Activated T-cell treated with anti-CD3 and anti-CD28 coated beads, Interleukin-2, amount 50 U/mL, for 24 hours (primary cell): ENCODE data around the gene MKNK2.
"Not testable (repeated sequence)": the region's sequence is repeated elsewhere in the genome, so short reads cannot be mapped to it uniquely, and the experiment has no call there.

Experiments used
- DNase-seq: peaks from one replicate; pipeline ENCODE4 v3.0.0-alpha.2; 2020
- H3K27ac Mint-ChIP-seq: 2 replicates; pipeline ENCODE4 v1.8.0; 2020; ENCODE audit warnings: mild to moderate bottlenecking, mixed read lengths
- H3K27me3 Mint-ChIP-seq: 2 replicates; pipeline ENCODE4 v1.8.0; 2020; ENCODE audit warnings: mixed read lengths
- H3K36me3 Mint-ChIP-seq: 2 replicates; pipeline ENCODE4 v1.8.0; 2020; ENCODE audit warnings: low read depth, mixed read lengths
- H3K4me1 Mint-ChIP-seq: 2 replicates; pipeline ENCODE4 v1.8.0; 2020; ENCODE audit warnings: low read depth, mixed read lengths
- H3K4me3 Mint-ChIP-seq: 2 replicates; pipeline ENCODE4 v1.8.0; 2020; ENCODE audit warnings: mild to moderate bottlenecking, moderate library complexity, mixed read lengths
- H3K9me3 Mint-ChIP-seq: 2 replicates; pipeline ENCODE4 v1.8.0; 2020; ENCODE audit warnings: mixed read lengths

Gene MKNK2

GRCh38 chr19:2038284-2039088 lies 12.6 kb downstream of the MKNK2 start:
- peaks cover 44% of the 10 kb centered on the region for H3K36me3 Mint-ChIP-seq
- H3K4me1 Mint-ChIP-seq = peaks cover 29% of the 10 kb centered on the region
- DNase-seq = no peak
- peaks cover 4% of the 10 kb centered on the region for H3K9me3 Mint-ChIP-seq
- H3K4me3 Mint-ChIP-seq = no peak overlapping the region
- no peak overlapping the region for H3K27ac Mint-ChIP-seq
- H3K27me3 Mint-ChIP-seq = no peaks in the 10 kb centered on the region

- peaks cover 27% of the 10 kb centered on the region for H3K4me1 Mint-ChIP-seq
- no peak overlapping the region for H3K27ac Mint-ChIP-seq
- H3K27me3 Mint-ChIP-seq = no peaks in the 10 kb centered on the region
- peaks cover 37% of the 10 kb centered on the region for H3K36me3 Mint-ChIP-seq
- no peak overlapping the region for H3K4me3 Mint-ChIP-seq
- DNase-seq = no peak
- peaks cover 4% of the 10 kb centered on the region for H3K9me3 Mint-ChIP-seq
Measured at GRCh38 chr19:2037651-2038255, 13.3 kb downstream of the MKNK2 start.

GRCh38 chr19:2036424-2036823 lies 14.6 kb downstream of the MKNK2 start:
- Mint-ChIP-seq H3K27ac (no peak overlapping the region), H3K27me3 (no peaks in the 10 kb centered on the region)

GRCh38 chr19:2035590-2035991 lies 15.5 kb downstream of the MKNK2 start:
- no peak for DNase-seq
- Mint-ChIP-seq H3K27me3 (no peaks in the 10 kb centered on the region), H3K4me1 (peaks cover 26% of the 10 kb centered on the region), H3K9me3 (peaks cover 4% of the 10 kb centered on the region), H3K27ac (peak overlapping the region; percentile 35), H3K4me3 (no peak overlapping the region), H3K36me3 (peaks cover 21% of the 10 kb centered on the region)

More at GRCh38 chr19:2036424-2036823, 14.6 kb downstream of the MKNK2 start:
- DNase-seq = no peak
- no peak overlapping the region for H3K4me3 Mint-ChIP-seq
- peaks cover 30% of the 10 kb centered on the region for H3K36me3 Mint-ChIP-seq
- H3K9me3 Mint-ChIP-seq = peaks cover 4% of the 10 kb centered on the region
- H3K4me1 Mint-ChIP-seq = peaks cover 33% of the 10 kb centered on the region

- Mint-ChIP-seq H3K36me3 (peaks cover 17% of the 10 kb centered on the region), H3K27me3 (no peaks in the 10 kb centered on the region), H3K4me3 (no peak overlapping the region), H3K4me1 (peaks cover 24% of the 10 kb centered on the region), H3K27ac (peak overlapping the region; percentile 44), H3K9me3 (peaks cover 4% of the 10 kb centered on the region)
- DNase-seq = peak; percentile 79
Measured at GRCh38 chr19:2034729-2035589, 16.1 kb downstream of the MKNK2 start.

- not testable (repeated sequence) for H3K4me3 Mint-ChIP-seq, DNase-seq, H3K27ac Mint-ChIP-seq, H3K9me3 Mint-ChIP-seq, H3K27me3 Mint-ChIP-seq
- Mint-ChIP-seq H3K36me3 (peaks cover 14% of the 10 kb centered on the region), H3K4me1 (peaks cover 24% of the 10 kb centered on the region)
Measured at GRCh38 chr19:2034253-2034652, 16.8 kb downstream of the MKNK2 start.

- H3K27me3 Mint-ChIP-seq = no peaks in the 10 kb centered on the region
- no peak overlapping the region for H3K4me3 Mint-ChIP-seq
- peaks cover 24% of the 10 kb centered on the region for H3K4me1 Mint-ChIP-seq
- peaks cover 4% of the 10 kb centered on the region for H3K9me3 Mint-ChIP-seq
- DNase-seq = no peak
- H3K27ac Mint-ChIP-seq = no peak overlapping the region
- H3K36me3 Mint-ChIP-seq = peaks cover 9% of the 10 kb centered on the region
Measured at GRCh38 chr19:2033825-2034159, 17.3 kb downstream of the MKNK2 start.

- peaks cover 4% of the 10 kb centered on the region for H3K9me3 Mint-ChIP-seq
- H3K36me3 Mint-ChIP-seq = peaks cover 6% of the 10 kb centered on the region
- H3K27ac Mint-ChIP-seq = no peak overlapping the region
- peaks cover 24% of the 10 kb centered on the region for H3K4me1 Mint-ChIP-seq
- no peaks in the 10 kb centered on the region for H3K27me3 Mint-ChIP-seq
- DNase-seq = no peak
- H3K4me3 Mint-ChIP-seq = no peak overlapping the region
Measured at GRCh38 chr19:2033115-2033824, 17.8 kb downstream of the MKNK2 start.

- Mint-ChIP-seq H3K27me3 (no peaks in the 10 kb centered on the region), H3K9me3 (peaks cover 4% of the 10 kb centered on the region), H3K4me1 (peaks cover 24% of the 10 kb centered on the region), H3K4me3 (peak overlapping the region; percentile 67), H3K36me3 (peaks cover under 1% of the 10 kb centered on the region), H3K27ac (peak overlapping the region; percentile 85)
- DNase-seq = peak; percentile 61
Measured at GRCh38 chr19:2032296-2032941, 18.6 kb downstream of the MKNK2 start.

GRCh38 chr19:2027361-2027760 lies 23.7 kb downstream of the MKNK2 start:
- Mint-ChIP-seq H3K27ac (no peak overlapping the region), H3K9me3 (peaks cover 5% of the 10 kb centered on the region), H3K4me3 (no peak overlapping the region), H3K27me3 (no peaks in the 10 kb centered on the region), H3K36me3 (no peaks in the 10 kb centered on the region), H3K4me1 (peaks cover 7% of the 10 kb centered on the region)
- no peak for DNase-seq

- Mint-ChIP-seq H3K4me3 (no peak overlapping the region), H3K9me3 (peaks cover 5% of the 10 kb centered on the region), H3K36me3 (no peaks in the 10 kb centered on the region), H3K4me1 (peaks cover 1% of the 10 kb centered on the region), H3K27ac (no peak overlapping the region), H3K27me3 (no peaks in the 10 kb centered on the region)
- no peak for DNase-seq
Measured at GRCh38 chr19:2026770-2027169, 24.3 kb downstream of the MKNK2 start.

- no peak for DNase-seq
- H3K27me3 Mint-ChIP-seq = no peaks in the 10 kb centered on the region
- no peaks in the 10 kb centered on the region for H3K36me3 Mint-ChIP-seq
- no peak overlapping the region for H3K27ac Mint-ChIP-seq
- H3K9me3 Mint-ChIP-seq = peaks cover 5% of the 10 kb centered on the region
- peaks cover 6% of the 10 kb centered on the region for H3K4me1 Mint-ChIP-seq
- H3K4me3 Mint-ChIP-seq = no peak overlapping the region
Measured at GRCh38 chr19:2022289-2022688, 28.8 kb downstream of the MKNK2 start.

- H3K4me3 Mint-ChIP-seq = no peak overlapping the region
- DNase-seq = no peak
- H3K36me3 Mint-ChIP-seq = no peaks in the 10 kb centered on the region
- no peaks in the 10 kb centered on the region for H3K27me3 Mint-ChIP-seq
- H3K9me3 Mint-ChIP-seq = peaks cover 5% of the 10 kb centered on the region
- peaks cover 8% of the 10 kb centered on the region for H3K4me1 Mint-ChIP-seq
- H3K27ac Mint-ChIP-seq = no peak overlapping the region
Measured at GRCh38 chr19:2021453-2022140, 29.4 kb downstream of the MKNK2 start.
